OCI-LY7 (cell line): ENCODE measurements around the gene PTPRE. TPM values are rescaled to one million over a fixed set of nuclear protein-coding genes. Genes with fewer than 3 reads are reported as not detected.

ENCODE experiments used
- Bru-seq: library from RNA; stranded (reverse); fragments of 400-500 nt; gene quantifications from one replicate; lab custom pipeline; 2021; lab: Mats Ljungman, UMichigan
- BruChase-seq, 2 experiments: library from RNA; stranded (reverse); fragments of 400-500 nt; gene quantifications; one replicate each; lab custom pipeline; 2021; lab: Mats Ljungman, UMichigan
- BruUV-seq: library from RNA; stranded (reverse); fragments of 400-500 nt; replicated peaks from 2 replicates; lab custom pipeline; 2021; lab: Mats Ljungman, UMichigan
- CTCF ChIA-PET: fragments of 300-600 bp; sonication (Branson Sonifier 250); formaldehyde crosslinking; loops from one replicate; lab custom pipeline; 2022; ENCODE audit warnings: antibody characterized with exemption; ENCODE audit not compliant: unreplicated experiment; lab: Charles Lee
- POLR2A ChIA-PET: fragments of 300-600 bp; sonication (Branson Sonifier 250); formaldehyde crosslinking; loops from one replicate; lab custom pipeline; 2022; ENCODE audit warnings: antibody characterized with exemption; lab: Charles Lee
- DNase-seq: peaks from one replicate; pipeline ENCODE4 v3.0.0-alpha.2; 2015; ENCODE audit warnings: low spot score
- H2AFZ ChIP-seq: fragments of 200-600 bp; sonication (generic), shearing (Covaris generic); 2 replicates; pipeline ENCODE4 v1.6.1; 2014; ENCODE audit warnings: mild to moderate bottlenecking, antibody characterized with exemption, low read length, moderate library complexity
- H3K27ac ChIP-seq: fragments of 200-600 bp; sonication (generic); 2 replicates; pipeline ENCODE4 v1.5.1; 2014; ENCODE audit warnings: mixed run types, low read depth, mild to moderate bottlenecking, moderate library complexity, low read length, inconsistent platforms; ENCODE audit not compliant: poor library complexity, severe bottlenecking
- H3K36me3 ChIP-seq: fragments of 200-600 bp; sonication (generic); 2 replicates; pipeline ENCODE4 v1.6.1; 2014; ENCODE audit warnings: mild to moderate bottlenecking, antibody characterized with exemption, low read length, moderate library complexity, mixed read lengths; ENCODE audit not compliant: insufficient read depth
- H3K4me1 ChIP-seq: fragments of 200-600 bp; sonication (generic); 2 replicates; pipeline ENCODE4 v1.5.1; 2014; ENCODE audit warnings: mild to moderate bottlenecking, low read length; ENCODE audit not compliant: insufficient read depth, poor library complexity, severe bottlenecking
- H3K4me2 ChIP-seq: fragments of 200-600 bp; sonication (generic); 2 replicates; pipeline ENCODE4 v1.6.1; 2014; ENCODE audit warnings: mild to moderate bottlenecking, low read length
- H3K4me3 ChIP-seq: fragments of 200-600 bp; sonication (generic); 2 replicates; pipeline ENCODE4 v1.5.1; 2014; ENCODE audit warnings: mild to moderate bottlenecking, low read depth, low read length; ENCODE audit not compliant: poor library complexity, severe bottlenecking
- H3K79me2 ChIP-seq: fragments of 200-600 bp; sonication (generic); 2 replicates; pipeline ENCODE4 v1.6.1; 2016; ENCODE audit warnings: low read depth, mild to moderate bottlenecking, low read length, moderate library complexity, mixed read lengths; ENCODE audit not compliant: insufficient read depth
- H3K9me2 ChIP-seq: fragments of 200-600 bp; sonication (generic); 2 replicates; pipeline ENCODE4 v1.6.1; 2016; ENCODE audit warnings: mild to moderate bottlenecking, low read length, mixed read lengths; ENCODE audit not compliant: insufficient read depth
- H3K9me3 ChIP-seq: fragments of 200-600 bp; sonication (generic); 2 replicates; pipeline ENCODE4 v1.6.1; 2014; ENCODE audit warnings: mild to moderate bottlenecking, mixed run types, low read length, mixed read lengths
- H4K20me1 ChIP-seq: fragments of 200-600 bp; sonication (generic); 2 replicates; pipeline ENCODE4 v1.6.1; 2014; ENCODE audit warnings: mild to moderate bottlenecking, antibody characterized with exemption, low read length, moderate library complexity, mixed read lengths; ENCODE audit not compliant: insufficient read depth
- CTCF ChIP-seq: fragments of 200-600 bp; sonication (generic); conservative IDR thresholded peaks from 2 replicates; pipeline ENCODE4 v1.5.1; 2014; ENCODE audit warnings: mild to moderate bottlenecking, antibody characterized with exemption, low read length, moderate library complexity, mixed read lengths
- EZH2phosphoT487 ChIP-seq: fragments of 200-600 bp; sonication (generic); IDR thresholded peaks from 2 replicates; pipeline ENCODE4 v1.6.1; 2018; ENCODE audit warnings: low read depth, borderline replicate concordance, mild to moderate bottlenecking, mixed run types, antibody characterized with exemption, low read length, moderate library complexity, mixed read lengths
- intact Hi-C: fragments of 100-400 bp; cut with micrococcal nuclease; formaldehyde crosslinking; loops from one replicate; pipeline ENCODE4 v1.10.0; 2022; ENCODE audit not compliant: unreplicated experiment
- long read RNA-seq: library from polyadenylated mRNA; stranded (forward); transcript quantifications from one replicate; pipeline ENCODE4 v2.0.0, GENCODE V29; 2022
- total RNA-seq, 2 experiments: library from RNA; depleted of rRNA in 1 of 2; stranded (reverse); fragments of >200 nt in 1 of 2; shearing (Covaris generic) in 1 of 2; gene quantifications; 2 replicates each; pipeline ENCODE4 v1.2.3, GENCODE V29; 2014 to 2022

PTPRE gene
- 6.8 and 7.1 TPM in 2 replicates for total RNA-seq (2014; rRNA removed; shearing (Covaris generic))
- 8.3 and 11.7 TPM in 2 replicates for total RNA-seq (2022)
- Bru-seq, nascent RNA, result percentile 32 among the genes with signal in this experiment
- BruChase-seq, experiment 1, labeled RNA remaining after a 6-hour chase, result percentile 31 among the genes with signal in this experiment
- percentile 32 among the genes with signal in this experiment for BruChase-seq, experiment 2, labeled RNA remaining after a 2-hour chase
- long read RNA-seq, full-length matches to known transcripts, result 13 of 22 reads
- long read RNA-seq, partial matches to known transcripts, result 2 of 22 reads
- long read RNA-seq, other reads (novel, unspliced or antisense), result 7 of 22 reads

- TF ChIP-seq EZH2phosphoT487 (no peak), CTCF (no peak)
- DNase-seq, result no peak
- H3K4me1 ChIP-seq, result no peaks in the 10 kb centered on the region
- no peaks in the 10 kb centered on the region for H3K79me2 ChIP-seq
- no TSS peak for BruUV-seq
- H3K9me2 ChIP-seq, result no peaks in the 10 kb centered on the region
- intact Hi-C loops, result no loop called here
- no peaks in the 10 kb centered on the region for H3K9me3 ChIP-seq
- no peak within 1 kb of the TSS for H3K4me2 ChIP-seq
- no peak within 1 kb of the TSS for H3K4me3 ChIP-seq
- ChIA-PET POLR2A (no interaction called here), CTCF (interaction anchor here (0.6 kb wide), 1 partner anchor 35 kb away, joined by 3 read pairs; no protein-coding TSS in a partner anchor)
- H2AFZ ChIP-seq, result no peak within 1 kb of the TSS
- no peaks in the 10 kb centered on the region for H3K36me3 ChIP-seq
- no peaks in the 10 kb centered on the region for H4K20me1 ChIP-seq
- no peak within 1 kb of the TSS for H3K27ac ChIP-seq
Observed at GRCh38 chr10:127906548-127907377, at the start of gene PTPRE. TSS of gene PTPRE (plus strand) at chr10:127907103. CDS start at chr10:128040882, 133,779 bp downstream.

GRCh38 chr10:127860592-127860991 is 46.3 kb upstream of the PTPRE start:
- no peak for DNase-seq
- ChIA-PET POLR2A (no interaction called here), CTCF (no interaction called here)
- no peaks in the 10 kb centered on the region for H3K79me2 ChIP-seq
- no peak overlapping the region for H3K27ac ChIP-seq
- no peak overlapping the region for H3K4me2 ChIP-seq
- no TSS peak for BruUV-seq
- H2AFZ ChIP-seq, result no peak overlapping the region
- H3K9me2 ChIP-seq, result no peaks in the 10 kb centered on the region
- H4K20me1 ChIP-seq, result no peaks in the 10 kb centered on the region
- intact Hi-C loops, result no loop called here
- no peak overlapping the region for H3K4me3 ChIP-seq
- no peaks in the 10 kb centered on the region for H3K9me3 ChIP-seq
- peaks cover 4% of the 10 kb centered on the region for H3K4me1 ChIP-seq
- TF ChIP-seq EZH2phosphoT487 (no peak), CTCF (no peak)
- H3K36me3 ChIP-seq, result no peaks in the 10 kb centered on the region
